ENCODE data around the gene TCF4. TPM values are rescaled to one million over a fixed set of nuclear protein-coding genes. Genes with fewer than 3 reads are reported as not detected.

The TCF4 gene
- total and polyA plus RNA-seq, 10 donors = 14.6 to 200 (median 153) TPM

- peaks cover 4 to 61% (median 38%) of the 10 kb centered on the region in 6 donors for H3K4me1 ChIP-seq
Observed at GRCh38 chr18:55418439-55418838, 169.6 kb downstream of the TCF4 start.

GRCh38 chr18:55416791-55417190 is 171.2 kb downstream of the TCF4 start:
- Histone ChIP-seq H3K27me3 (replicated peaks in 1 of 7) (no peaks in the 10 kb centered on the region), H3K4me3 (no peak overlapping the region), H3K36me3 (no peaks in the 10 kb centered on the region), H3K27ac (no peak overlapping the region), H3K9me3 (no peaks in the 10 kb centered on the region), H3K4me1 (peaks cover 4 to 53% (median 34%) of the 10 kb centered on the region in 6 donors)
- intact Hi-C loops (cut with DNase I; ENCODE audit: low total_unique reads) = loop anchor here (10.0 kb wide), 4 partner anchors 58 to 1158 kb away; partner anchors contain the start of gene TCF4
- TF ChIP-seq CTCF (IDR thresholded peaks at IDR 0.05 in 8 of 11, conservative IDR thresholded peaks at IDR 0.05 in 3 of 11) (no peak), POLR2AphosphoS5 (IDR thresholded peaks at IDR 0.05) (no peak), POLR2A (IDR thresholded peaks at IDR 0.05) (no peak)
- 67 to 88% (median 81%) methylated on average over 6 of the region's 6 CpGs for WGBS, 5 donors
- DNase-seq = no peak

More at GRCh38 chr18:55418439-55418838, 169.6 kb downstream of the TCF4 start:
- intact Hi-C loops (cut with DNase I; ENCODE audit: low total_unique reads) = loop anchor here (10.0 kb wide), 4 partner anchors 56 to 1156 kb away; partner anchors contain the start of gene TCF4
- no peak overlapping the region for H3K4me3 ChIP-seq
- no peaks in the 10 kb centered on the region for H3K36me3 ChIP-seq
- H3K9me3 ChIP-seq = no peaks in the 10 kb centered on the region
- H3K27me3 ChIP-seq (replicated peaks in 1 of 7) = no peaks in the 10 kb centered on the region
- TF ChIP-seq POLR2A (IDR thresholded peaks at IDR 0.05) (no peak), POLR2AphosphoS5 (IDR thresholded peaks at IDR 0.05) (no peak), CTCF (IDR thresholded peaks at IDR 0.05 in 8 of 11, conservative IDR thresholded peaks at IDR 0.05 in 3 of 11) (no peak)
- H3K27ac ChIP-seq = no peak overlapping the region
- no peak for DNase-seq

- TF ChIP-seq POLR2AphosphoS5 (IDR thresholded peaks at IDR 0.05) (peak in 1 of 3 donors; percentile 39), POLR2A (IDR thresholded peaks at IDR 0.05) (no peak), CTCF (IDR thresholded peaks at IDR 0.05 in 8 of 11, conservative IDR thresholded peaks at IDR 0.05 in 3 of 11) (peak; percentile 70 to 92 (median 87))
- no peak overlapping the region for H3K4me3 ChIP-seq
- peak; percentile 94 for DNase-seq
- H3K9me3 ChIP-seq = no peaks in the 10 kb centered on the region
- WGBS, 5 donors = 17 to 24% (median 19%) methylated on average over 6 of the region's 6 CpGs
- no peaks in the 10 kb centered on the region for H3K27me3 ChIP-seq (replicated peaks in 1 of 7)
- intact Hi-C loops (cut with DNase I; ENCODE audit: low total_unique reads) = loop anchor here (10.0 kb wide), 4 partner anchors 59 to 1159 kb away; partner anchors contain the start of gene TCF4
- H3K27ac ChIP-seq = peak overlapping the region in 2 of 8 donors; percentile 11 to 32
- peaks cover 4 to 40% (median 22%) of the 10 kb centered on the region in 6 donors for H3K4me1 ChIP-seq
- H3K36me3 ChIP-seq = no peaks in the 10 kb centered on the region
Observed at GRCh38 chr18:55415258-55415871, 172.6 kb downstream of the TCF4 start.

- Histone ChIP-seq H3K27me3 (replicated peaks in 1 of 7) (no peaks in the 10 kb centered on the region), H3K36me3 (no peaks in the 10 kb centered on the region), H3K9me3 (no peaks in the 10 kb centered on the region), H3K27ac (peak overlapping the region in 2 of 8 donors; percentile 11 to 32), H3K4me3 (no peak overlapping the region), H3K4me1 (peaks cover under 1 to 31% (median 17%) of the 10 kb centered on the region in 6 donors)
- DNase-seq = no peak
- intact Hi-C loops (cut with DNase I; ENCODE audit: low total_unique reads) = loop anchor here (10.0 kb wide), 4 partner anchors 60 to 1160 kb away; partner anchors contain the start of gene TCF4
- TF ChIP-seq CTCF (IDR thresholded peaks at IDR 0.05 in 8 of 11, conservative IDR thresholded peaks at IDR 0.05 in 3 of 11) (no peak), POLR2AphosphoS5 (IDR thresholded peaks at IDR 0.05) (no peak)
Observed at GRCh38 chr18:55414475-55414874, 173.5 kb downstream of the TCF4 start.

All from spleen (tissue), 11 donors.